Measurements from ENCODE around the gene ENOX1. TPM values are rescaled to one million over a fixed set of nuclear protein-coding genes. Genes with fewer than 3 reads are reported as not detected.

Gene ENOX1
- total RNA-seq, 1 experiment from 2014 or later, result 0.26 TPM

- TF ChIP-seq, protein P1, sequence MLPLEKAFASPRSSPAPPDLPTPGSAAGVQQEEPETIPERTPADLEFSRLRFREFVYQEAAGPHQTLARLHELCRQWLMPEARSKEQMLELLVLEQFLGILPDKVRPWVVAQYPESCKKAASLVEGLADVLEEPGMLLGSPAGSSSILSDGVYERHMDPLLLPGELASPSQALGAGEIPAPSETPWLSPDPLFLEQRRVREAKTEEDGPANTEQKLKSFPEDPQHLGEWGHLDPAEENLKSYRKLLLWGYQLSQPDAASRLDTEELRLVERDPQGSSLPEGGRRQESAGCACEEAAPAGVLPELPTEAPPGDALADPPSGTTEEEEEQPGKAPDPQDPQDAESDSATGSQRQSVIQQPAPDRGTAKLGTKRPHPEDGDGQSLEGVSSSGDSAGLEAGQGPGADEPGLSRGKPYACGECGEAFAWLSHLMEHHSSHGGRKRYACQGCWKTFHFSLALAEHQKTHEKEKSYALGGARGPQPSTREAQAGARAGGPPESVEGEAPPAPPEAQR (CRISPR knock-in tag; IDR thresholded peaks at IDR 0.05), result no peak
- TF ChIP-seq ETV6 (CRISPR knock-in tag; IDR thresholded peaks at IDR 0.05), result no peak
- TF ChIP-seq, protein P2, sequence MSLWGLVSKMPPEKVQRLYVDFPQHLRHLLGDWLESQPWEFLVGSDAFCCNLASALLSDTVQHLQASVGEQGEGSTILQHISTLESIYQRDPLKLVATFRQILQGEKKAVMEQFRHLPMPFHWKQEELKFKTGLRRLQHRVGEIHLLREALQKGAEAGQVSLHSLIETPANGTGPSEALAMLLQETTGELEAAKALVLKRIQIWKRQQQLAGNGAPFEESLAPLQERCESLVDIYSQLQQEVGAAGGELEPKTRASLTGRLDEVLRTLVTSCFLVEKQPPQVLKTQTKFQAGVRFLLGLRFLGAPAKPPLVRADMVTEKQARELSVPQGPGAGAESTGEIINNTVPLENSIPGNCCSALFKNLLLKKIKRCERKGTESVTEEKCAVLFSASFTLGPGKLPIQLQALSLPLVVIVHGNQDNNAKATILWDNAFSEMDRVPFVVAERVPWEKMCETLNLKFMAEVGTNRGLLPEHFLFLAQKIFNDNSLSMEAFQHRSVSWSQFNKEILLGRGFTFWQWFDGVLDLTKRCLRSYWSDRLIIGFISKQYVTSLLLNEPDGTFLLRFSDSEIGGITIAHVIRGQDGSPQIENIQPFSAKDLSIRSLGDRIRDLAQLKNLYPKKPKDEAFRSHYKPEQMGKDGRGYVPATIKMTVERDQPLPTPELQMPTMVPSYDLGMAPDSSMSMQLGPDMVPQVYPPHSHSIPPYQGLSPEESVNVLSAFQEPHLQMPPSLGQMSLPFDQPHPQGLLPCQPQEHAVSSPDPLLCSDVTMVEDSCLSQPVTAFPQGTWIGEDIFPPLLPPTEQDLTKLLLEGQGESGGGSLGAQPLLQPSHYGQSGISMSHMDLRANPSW (CRISPR knock-in tag; conservative IDR thresholded peaks at IDR 0.05; ENCODE audit: low read depth), result no peak
Measured at GRCh38 chr13:43316946-43317353, 469.8 kb downstream of the ENOX1 start (continued).

- POLR2A ChIA-PET, result no interaction called here
- no peak for TF ChIP-seq ZNF416 (CRISPR knock-in tag; IDR thresholded peaks at IDR 0.05)
- TF ChIP-seq, protein P3, sequence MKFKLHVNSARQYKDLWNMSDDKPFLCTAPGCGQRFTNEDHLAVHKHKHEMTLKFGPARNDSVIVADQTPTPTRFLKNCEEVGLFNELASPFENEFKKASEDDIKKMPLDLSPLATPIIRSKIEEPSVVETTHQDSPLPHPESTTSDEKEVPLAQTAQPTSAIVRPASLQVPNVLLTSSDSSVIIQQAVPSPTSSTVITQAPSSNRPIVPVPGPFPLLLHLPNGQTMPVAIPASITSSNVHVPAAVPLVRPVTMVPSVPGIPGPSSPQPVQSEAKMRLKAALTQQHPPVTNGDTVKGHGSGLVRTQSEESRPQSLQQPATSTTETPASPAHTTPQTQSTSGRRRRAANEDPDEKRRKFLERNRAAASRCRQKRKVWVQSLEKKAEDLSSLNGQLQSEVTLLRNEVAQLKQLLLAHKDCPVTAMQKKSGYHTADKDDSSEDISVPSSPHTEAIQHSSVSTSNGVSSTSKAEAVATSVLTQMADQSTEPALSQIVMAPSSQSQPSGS (CRISPR knock-in tag; IDR thresholded peaks at IDR 0.05; ENCODE audit: borderline replicate concordance, low read depth), result no peak
- TF ChIP-seq ZNF121 (CRISPR knock-in tag; IDR thresholded peaks at IDR 0.05), result no peak
- no peak for TF ChIP-seq MAX (CRISPR knock-in tag; IDR thresholded peaks at IDR 0.05)
- TF ChIP-seq GTF2I (CRISPR knock-in tag; conservative IDR thresholded peaks at IDR 0.05), result no peak
- no peak for TF ChIP-seq ATF1 (CRISPR knock-in tag; IDR thresholded peaks at IDR 0.05)
- no peak for TF ChIP-seq ZNF423 (CRISPR knock-in tag; IDR thresholded peaks at IDR 0.05)
- TF ChIP-seq ETV6 (CRISPR knock-in tag; IDR thresholded peaks at IDR 0.05), result no peak
- H3K9me3 Mint-ChIP-seq, result no peaks in the 10 kb centered on the region
- H3K4me3 Mint-ChIP-seq, result peak overlapping the region; percentile 43; the same call in 1 of the 2 replicates
- no peaks in the 10 kb centered on the region for H3K36me3 Mint-ChIP-seq
- CTCF ChIA-PET, result interaction anchor here (0.9 to 2.1 kb wide), 2 partner anchors 13 to 200 kb away, joined by 3 to 7 read pairs; no protein-coding TSS in a partner anchor
- H3K4me1 Mint-ChIP-seq, result peaks cover 54% of the 10 kb centered on the region
- DNase-seq (ENCODE audit: low spot score) (no peak), ATAC-seq (peak; percentile 17)
- peak overlapping the region; percentile 86 for H3K27ac Mint-ChIP-seq
- no peaks in the 10 kb centered on the region; the same call in 1 of the 2 replicates for H3K27me3 Mint-ChIP-seq (ENCODE audit: low read depth)
Measured at GRCh38 chr13:43316281-43316680, 470.5 kb downstream of the ENOX1 start.

GRCh38 chr13:43315522-43315921 is 471.2 kb downstream of the ENOX1 start:
- ATAC-seq (no peak), DNase-seq (ENCODE audit: low spot score) (no peak)
- H3K4me3 Mint-ChIP-seq, result no peak overlapping the region
- TF ChIP-seq EMX1 (CRISPR knock-in tag; IDR thresholded peaks at IDR 0.05), result no peak
- TF ChIP-seq GTF2I (CRISPR knock-in tag; conservative IDR thresholded peaks at IDR 0.05), result no peak
- TF ChIP-seq ZNF263 (CRISPR knock-in tag; IDR thresholded peaks at IDR 0.05; ENCODE audit: low read depth), result no peak
- no peak for TF ChIP-seq NR2C2 (CRISPR knock-in tag; IDR thresholded peaks at IDR 0.05)
- TF ChIP-seq ZNF671 (CRISPR knock-in tag; IDR thresholded peaks at IDR 0.05), result no peak
- POLR2A ChIA-PET, result no interaction called here
- peak overlapping the region; percentile 17; the same call in 1 of the 2 replicates for H3K27ac Mint-ChIP-seq
- no peaks in the 10 kb centered on the region for H3K36me3 Mint-ChIP-seq
- peaks cover 53% of the 10 kb centered on the region for H3K4me1 Mint-ChIP-seq
- CTCF ChIA-PET, result interaction anchor here (0.9 kb wide), 1 partner anchor 199 kb away, joined by 3 read pairs; no protein-coding TSS in a partner anchor
- H3K9me3 Mint-ChIP-seq, result no peaks in the 10 kb centered on the region
- no peaks in the 10 kb centered on the region; the same call in 1 of the 2 replicates for H3K27me3 Mint-ChIP-seq (ENCODE audit: low read depth)

GRCh38 chr13:43309311-43309710 is 477.5 kb downstream of the ENOX1 start:
- no peaks in the 10 kb centered on the region for H3K36me3 Mint-ChIP-seq
- DNase-seq (ENCODE audit: low spot score) (no peak), ATAC-seq (no peak)
- H3K27me3 Mint-ChIP-seq (ENCODE audit: low read depth), result 0 out of 2 replicates have a peak, but pooled peaks cover 4% of the 10 kb centered on the region
- H3K4me1 Mint-ChIP-seq, result peaks cover 28% of the 10 kb centered on the region
- no peak overlapping the region for H3K4me3 Mint-ChIP-seq
- no peaks in the 10 kb centered on the region for H3K9me3 Mint-ChIP-seq
- CTCF ChIA-PET, result no interaction called here
- POLR2A ChIA-PET, result no interaction called here
- H3K27ac Mint-ChIP-seq, result no peak overlapping the region
- TF ChIP-seq CBFB (CRISPR knock-in tag; IDR thresholded peaks at IDR 0.05; ENCODE audit: low read depth) (no peak), ZNF396 (CRISPR knock-in tag; IDR thresholded peaks at IDR 0.05; ENCODE audit: borderline replicate concordance) (no peak), ZNF263 (CRISPR knock-in tag; IDR thresholded peaks at IDR 0.05; ENCODE audit: low read depth) (no peak), E2F4 (CRISPR knock-in tag; IDR thresholded peaks at IDR 0.05; ENCODE audit: borderline replicate concordance, low read depth) (no peak), TEAD4 (CRISPR knock-in tag; IDR thresholded peaks at IDR 0.05) (no peak), RELA (CRISPR knock-in tag; IDR thresholded peaks at IDR 0.05; ENCODE audit: borderline replicate concordance) (no peak), ERG (CRISPR knock-in tag; IDR thresholded peaks at IDR 0.05) (no peak)
- TF ChIP-seq, protein P4, sequence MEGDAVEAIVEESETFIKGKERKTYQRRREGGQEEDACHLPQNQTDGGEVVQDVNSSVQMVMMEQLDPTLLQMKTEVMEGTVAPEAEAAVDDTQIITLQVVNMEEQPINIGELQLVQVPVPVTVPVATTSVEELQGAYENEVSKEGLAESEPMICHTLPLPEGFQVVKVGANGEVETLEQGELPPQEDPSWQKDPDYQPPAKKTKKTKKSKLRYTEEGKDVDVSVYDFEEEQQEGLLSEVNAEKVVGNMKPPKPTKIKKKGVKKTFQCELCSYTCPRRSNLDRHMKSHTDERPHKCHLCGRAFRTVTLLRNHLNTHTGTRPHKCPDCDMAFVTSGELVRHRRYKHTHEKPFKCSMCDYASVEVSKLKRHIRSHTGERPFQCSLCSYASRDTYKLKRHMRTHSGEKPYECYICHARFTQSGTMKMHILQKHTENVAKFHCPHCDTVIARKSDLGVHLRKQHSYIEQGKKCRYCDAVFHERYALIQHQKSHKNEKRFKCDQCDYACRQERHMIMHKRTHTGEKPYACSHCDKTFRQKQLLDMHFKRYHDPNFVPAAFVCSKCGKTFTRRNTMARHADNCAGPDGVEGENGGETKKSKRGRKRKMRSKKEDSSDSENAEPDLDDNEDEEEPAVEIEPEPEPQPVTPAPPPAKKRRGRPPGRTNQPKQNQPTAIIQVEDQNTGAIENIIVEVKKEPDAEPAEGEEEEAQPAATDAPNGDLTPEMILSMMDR (IDR thresholded peaks at IDR 0.05), result no peak
